ENCODE measurements around the gene GLDC.
"Not testable (repeated sequence)": the region's sequence is repeated elsewhere in the genome, so short reads cannot be mapped to it uniquely, and the experiment has no call there.

The GLDC gene

DNA sequence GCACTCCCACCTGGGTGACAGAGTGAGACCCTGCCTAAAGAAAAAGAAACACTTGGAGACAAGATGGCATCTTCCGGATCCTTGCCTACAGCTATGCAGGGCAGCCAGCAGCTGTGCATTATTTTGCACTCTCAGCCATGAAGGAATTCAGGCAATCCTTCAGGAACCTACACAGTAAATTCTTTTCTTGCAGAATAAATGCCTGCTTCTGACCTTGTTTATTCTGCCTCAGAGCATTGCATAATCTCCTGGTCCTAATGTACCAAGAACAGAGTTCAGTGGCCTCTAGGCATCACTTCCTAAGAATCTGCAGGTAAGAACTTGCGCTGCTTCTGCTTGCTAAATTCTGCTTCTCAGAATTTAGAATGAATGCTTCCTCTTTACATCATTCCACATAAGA lies 16.8 kb downstream of the GLDC start:
- Histone ChIP-seq H3K4me2 (ENCODE audit: low read depth, low read length) (no peak overlapping the region), H3K36me3 (replicated peaks; ENCODE audit: insufficient read depth, low read length) (no peaks in the 10 kb centered on the region), H3K79me2 (ENCODE audit: low read length) (peaks cover 85% of the 10 kb centered on the region), H3K4me3 (ENCODE audit: low read length) (no peak overlapping the region), H3K27ac (ENCODE audit: low read length) (no peak overlapping the region), H3K27me3 (replicated peaks; ENCODE audit: insufficient read depth, low read length) (no peaks in the 10 kb centered on the region), H3K4me1 (ENCODE audit: low read length) (peaks cover 34% of the 10 kb centered on the region), H3K9me3 (replicated peaks; ENCODE audit: insufficient read depth, low read length) (no peaks in the 10 kb centered on the region), H2AFZ (ENCODE audit: low read length) (no peak overlapping the region), H4K20me1 (ENCODE audit: insufficient read depth, low read length) (no peaks in the 10 kb centered on the region), H3K9ac (ENCODE audit: low read length) (no peak overlapping the region), H3K9me2 (replicated peaks; ENCODE audit: insufficient read depth, low read length) (no peaks in the 10 kb centered on the region), H3F3A (ENCODE audit: insufficient read depth, low read length) (peaks cover 30% of the 10 kb centered on the region)
- TF ChIP-seq EZH2 (optimal IDR thresholded peaks at IDR 0.05; ENCODE audit: low read depth, low read length): no peak
- TF ChIP-seq, protein P1, sequence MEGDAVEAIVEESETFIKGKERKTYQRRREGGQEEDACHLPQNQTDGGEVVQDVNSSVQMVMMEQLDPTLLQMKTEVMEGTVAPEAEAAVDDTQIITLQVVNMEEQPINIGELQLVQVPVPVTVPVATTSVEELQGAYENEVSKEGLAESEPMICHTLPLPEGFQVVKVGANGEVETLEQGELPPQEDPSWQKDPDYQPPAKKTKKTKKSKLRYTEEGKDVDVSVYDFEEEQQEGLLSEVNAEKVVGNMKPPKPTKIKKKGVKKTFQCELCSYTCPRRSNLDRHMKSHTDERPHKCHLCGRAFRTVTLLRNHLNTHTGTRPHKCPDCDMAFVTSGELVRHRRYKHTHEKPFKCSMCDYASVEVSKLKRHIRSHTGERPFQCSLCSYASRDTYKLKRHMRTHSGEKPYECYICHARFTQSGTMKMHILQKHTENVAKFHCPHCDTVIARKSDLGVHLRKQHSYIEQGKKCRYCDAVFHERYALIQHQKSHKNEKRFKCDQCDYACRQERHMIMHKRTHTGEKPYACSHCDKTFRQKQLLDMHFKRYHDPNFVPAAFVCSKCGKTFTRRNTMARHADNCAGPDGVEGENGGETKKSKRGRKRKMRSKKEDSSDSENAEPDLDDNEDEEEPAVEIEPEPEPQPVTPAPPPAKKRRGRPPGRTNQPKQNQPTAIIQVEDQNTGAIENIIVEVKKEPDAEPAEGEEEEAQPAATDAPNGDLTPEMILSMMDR (IDR thresholded peaks at IDR 0.05; ENCODE audit: low read length): no peak
- TF ChIP-seq EZH2phosphoT487 (IDR thresholded peaks at IDR 0.05; ENCODE audit: low read length): no peak
- DNase-seq: no peak

DNA sequence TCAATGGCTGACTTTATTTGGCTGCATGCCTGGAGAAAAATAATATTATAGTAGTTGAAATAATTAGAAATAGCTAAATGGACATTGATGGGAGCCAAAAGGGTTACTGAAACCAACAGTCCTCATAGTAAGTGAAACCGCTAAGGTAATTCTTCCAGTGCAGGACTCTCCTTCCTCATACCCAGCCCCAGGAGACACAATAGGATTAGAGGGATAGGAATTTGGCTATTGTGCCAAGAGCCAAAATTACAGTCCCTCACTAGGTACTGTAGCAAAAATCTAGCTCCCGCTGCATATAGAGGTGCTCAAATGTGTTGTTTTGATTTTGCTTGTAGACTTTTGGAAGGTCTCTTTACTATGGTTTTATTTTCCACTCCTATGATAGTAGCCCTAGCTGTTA lies 20.2 kb downstream of the GLDC start:
- Histone ChIP-seq H3F3A (ENCODE audit: insufficient read depth, low read length) (peaks cover 4% of the 10 kb centered on the region), H4K20me1 (ENCODE audit: insufficient read depth, low read length) (no peaks in the 10 kb centered on the region), H3K27me3 (replicated peaks; ENCODE audit: insufficient read depth, low read length) (no peaks in the 10 kb centered on the region), H3K27ac (ENCODE audit: low read length) (no peak overlapping the region), H3K9ac (ENCODE audit: low read length) (no peak overlapping the region), H3K9me2 (replicated peaks; ENCODE audit: insufficient read depth, low read length) (no peaks in the 10 kb centered on the region), H3K4me2 (ENCODE audit: low read depth, low read length) (no peak overlapping the region), H2AFZ (ENCODE audit: low read length) (no peak overlapping the region), H3K36me3 (replicated peaks; ENCODE audit: insufficient read depth, low read length) (no peaks in the 10 kb centered on the region), H3K4me1 (ENCODE audit: low read length) (peaks cover 5% of the 10 kb centered on the region), H3K79me2 (ENCODE audit: low read length) (peaks cover 81% of the 10 kb centered on the region), H3K4me3 (ENCODE audit: low read length) (no peak overlapping the region), H3K9me3 (replicated peaks; ENCODE audit: insufficient read depth, low read length) (no peaks in the 10 kb centered on the region)
- no peak for TF ChIP-seq EZH2 (optimal IDR thresholded peaks at IDR 0.05; ENCODE audit: low read depth, low read length)
- TF ChIP-seq EZH2phosphoT487 (IDR thresholded peaks at IDR 0.05; ENCODE audit: low read length): no peak
- TF ChIP-seq, protein P1 (IDR thresholded peaks at IDR 0.05; ENCODE audit: low read length): no peak
- no peak for DNase-seq

DNA sequence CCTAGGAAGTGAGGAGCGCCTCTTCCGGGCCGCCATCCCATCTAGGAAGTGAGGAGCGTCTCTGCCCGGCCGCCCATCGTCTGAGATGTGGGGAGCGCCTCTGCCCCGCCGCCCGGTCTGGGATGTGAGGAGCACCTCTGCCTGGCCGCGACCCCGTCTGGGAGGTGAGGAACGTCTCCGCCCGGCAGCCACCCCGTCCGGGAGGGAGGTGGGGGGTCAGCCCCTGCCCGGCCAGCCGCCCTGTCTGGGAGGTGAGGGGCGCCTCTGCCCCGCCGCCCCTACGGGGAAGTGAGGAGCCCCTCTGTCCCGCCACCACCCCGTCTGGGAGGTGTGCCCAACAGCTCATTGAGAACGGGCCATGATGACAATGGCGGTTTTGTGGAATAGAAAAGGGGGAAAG lies 22.7 kb downstream of the GLDC start:
- H3K79me2 ChIP-seq (ENCODE audit: low read length): peaks cover 57% of the 10 kb centered on the region
- H3K9me3 ChIP-seq (replicated peaks; ENCODE audit: insufficient read depth, low read length); H3K36me3 ChIP-seq (replicated peaks; ENCODE audit: insufficient read depth, low read length): not testable (repeated sequence)

DNA sequence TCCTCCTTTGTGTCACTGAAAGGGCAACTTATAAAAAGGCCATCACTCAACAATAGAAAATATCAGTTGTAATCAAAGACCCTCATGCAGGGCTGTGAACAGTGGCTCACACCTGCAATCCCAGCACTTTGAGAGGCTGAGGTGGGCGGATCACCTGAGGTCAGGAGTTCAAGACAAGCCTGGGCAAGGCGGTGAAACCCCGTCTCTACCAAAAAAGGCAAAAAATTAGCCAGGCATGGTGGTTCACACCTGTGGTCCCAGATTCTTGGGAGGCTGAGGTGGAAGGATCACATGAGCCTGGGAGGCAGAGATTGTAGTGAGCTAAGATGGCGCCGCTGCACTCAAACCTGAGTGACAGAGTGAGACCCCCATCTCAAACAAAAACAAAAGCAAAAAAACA lies 24.7 kb downstream of the GLDC start:
- Histone ChIP-seq H3K27ac (ENCODE audit: low read length) (no peak overlapping the region), H3K9ac (ENCODE audit: low read length) (no peak overlapping the region), H3K4me1 (ENCODE audit: low read length) (no peaks in the 10 kb centered on the region), H3K9me3 (replicated peaks; ENCODE audit: insufficient read depth, low read length) (no peaks in the 10 kb centered on the region), H4K20me1 (ENCODE audit: insufficient read depth, low read length) (no peaks in the 10 kb centered on the region), H3F3A (ENCODE audit: insufficient read depth, low read length) (no peaks in the 10 kb centered on the region), H3K27me3 (replicated peaks; ENCODE audit: insufficient read depth, low read length) (no peaks in the 10 kb centered on the region), H2AFZ (ENCODE audit: low read length) (no peak overlapping the region), H3K4me3 (ENCODE audit: low read length) (no peak overlapping the region), H3K4me2 (ENCODE audit: low read depth, low read length) (no peak overlapping the region), H3K36me3 (replicated peaks; ENCODE audit: insufficient read depth, low read length) (0 out of 2 replicates have a peak, but pooled peaks cover 5% of the 10 kb centered on the region), H3K79me2 (ENCODE audit: low read length) (peaks cover 44% of the 10 kb centered on the region), H3K9me2 (replicated peaks; ENCODE audit: insufficient read depth, low read length) (no peaks in the 10 kb centered on the region)
- no peak for DNase-seq
- TF ChIP-seq EZH2 (optimal IDR thresholded peaks at IDR 0.05; ENCODE audit: low read depth, low read length) (no peak), EZH2phosphoT487 (IDR thresholded peaks at IDR 0.05; ENCODE audit: low read length) (no peak)
- TF ChIP-seq, protein P1 (IDR thresholded peaks at IDR 0.05; ENCODE audit: low read length): no peak

More for the DNA sequence above, 22.7 kb downstream of the GLDC start:
- not testable (repeated sequence) for H3F3A ChIP-seq (ENCODE audit: insufficient read depth, low read length); H3K4me3 ChIP-seq (ENCODE audit: low read length); H3K4me1 ChIP-seq (ENCODE audit: low read length); H3K27ac ChIP-seq (ENCODE audit: low read length); H4K20me1 ChIP-seq (ENCODE audit: insufficient read depth, low read length); H3K4me2 ChIP-seq (ENCODE audit: low read depth, low read length); H2AFZ ChIP-seq (ENCODE audit: low read length); H3K9ac ChIP-seq (ENCODE audit: low read length); H3K27me3 ChIP-seq (replicated peaks; ENCODE audit: insufficient read depth, low read length); H3K9me2 ChIP-seq (replicated peaks; ENCODE audit: insufficient read depth, low read length); DNase-seq

Data from MM.1S (cell line).